Body of pancreas (tissue), 4 donors: Measurements from ENCODE around the gene BBOX1. TPM values are rescaled to one million over a fixed set of nuclear protein-coding genes. Genes with fewer than 3 reads are reported as not detected.

Source experiments
- ATAC-seq: fragments of 150-250 bp; one replicate; pipeline ENCODE4 v1.9.1; 2016
- DNase-seq, 4 donors: peaks; one replicate each; pipeline ENCODE4 v3.0.0-alpha.2; 2019
- H3K27ac ChIP-seq, 4 donors: fragments of 200-600 bp; sonication (generic); 1 replicate in 3 of 4; 2 replicates in 1 of 4; pipeline versions ENCODE4 v1.5.1 to v1.6.1; 2016 to 2019; ENCODE audit warnings: mild to moderate bottlenecking in 1 of 4, mixed read lengths in 1 of 4, moderate library complexity in 1 of 4
- H3K27me3 ChIP-seq, 2 donors: fragments of 200-600 bp; sonication (generic); one replicate each; pipeline ENCODE4 v1.6.0; 2016; ENCODE audit warnings: mild to moderate bottlenecking in 1 of 2
- H3K36me3 ChIP-seq, 2 donors: fragments of 200-600 bp; sonication (generic); replicated peaks in 1 of 2; 2 replicates each; pipeline ENCODE4 v1.5.1; 2016; ENCODE audit warnings: low read depth in 2 of 2; ENCODE audit not compliant: insufficient read depth in 1 of 2
- H3K4me1 ChIP-seq: fragments of 200-600 bp; sonication (generic); one replicate; pipeline ENCODE4 v1.6.0; 2016
- H3K4me3 ChIP-seq, 2 donors: fragments of 200-600 bp; sonication (generic); 1 replicate in 1 of 2; 2 replicates in 1 of 2; pipeline ENCODE4 v1.5.1; 2016 to 2019
- H3K9me3 ChIP-seq, 3 donors: fragments of 200-600 bp; sonication (generic); 1 replicate in 2 of 3; 2 replicates in 1 of 3; pipeline ENCODE4 v1.5.1; 2016
- POLR2A ChIP-seq, 3 donors: fragments of 450-650 bp; IDR thresholded peaks; one replicate each; pipeline ENCODE4 v1.6.1; 2016; ENCODE audit warnings: antibody characterized with exemption in 3 of 3, mild to moderate bottlenecking in 2 of 3
- WGBS, 2 donors: methylation state at CpG; one replicate each; pipeline ENCODE4 v1.1.5; 2017; 5-methylcytosine and 5-hydroxymethylcytosine counted together
- intact Hi-C: fragments of 100-400 bp; cut with DNase I; formaldehyde crosslinking; loops from one replicate; pipeline ENCODE4 v1.15.1; 2023
- total RNA-seq, 2 donors: library from RNA; depleted of rRNA; stranded (reverse); fragments of >200 nt; gene quantifications; one replicate each; pipeline ENCODE4 v1.1.0, GENCODE V29; 2016
- TF ChIP-seq, protein P1 (sequence below), 7 experiments: fragments of 450-650 bp in 4 of 7; fragments of 200-600 bp in 3 of 7; sonication (generic) in 3 of 7; IDR thresholded peaks; one replicate each; pipeline ENCODE4 v1.5.1; 2016 to 2019; ENCODE audit warnings: antibody characterized with exemption in 7 of 7

BBOX1 gene
- total RNA-seq, 2 donors from 2014 or later: not detected

- H3K9me3 ChIP-seq: no peaks in the 10 kb centered on the region
- intact Hi-C loops: no loop called here
- TF ChIP-seq, protein P1, sequence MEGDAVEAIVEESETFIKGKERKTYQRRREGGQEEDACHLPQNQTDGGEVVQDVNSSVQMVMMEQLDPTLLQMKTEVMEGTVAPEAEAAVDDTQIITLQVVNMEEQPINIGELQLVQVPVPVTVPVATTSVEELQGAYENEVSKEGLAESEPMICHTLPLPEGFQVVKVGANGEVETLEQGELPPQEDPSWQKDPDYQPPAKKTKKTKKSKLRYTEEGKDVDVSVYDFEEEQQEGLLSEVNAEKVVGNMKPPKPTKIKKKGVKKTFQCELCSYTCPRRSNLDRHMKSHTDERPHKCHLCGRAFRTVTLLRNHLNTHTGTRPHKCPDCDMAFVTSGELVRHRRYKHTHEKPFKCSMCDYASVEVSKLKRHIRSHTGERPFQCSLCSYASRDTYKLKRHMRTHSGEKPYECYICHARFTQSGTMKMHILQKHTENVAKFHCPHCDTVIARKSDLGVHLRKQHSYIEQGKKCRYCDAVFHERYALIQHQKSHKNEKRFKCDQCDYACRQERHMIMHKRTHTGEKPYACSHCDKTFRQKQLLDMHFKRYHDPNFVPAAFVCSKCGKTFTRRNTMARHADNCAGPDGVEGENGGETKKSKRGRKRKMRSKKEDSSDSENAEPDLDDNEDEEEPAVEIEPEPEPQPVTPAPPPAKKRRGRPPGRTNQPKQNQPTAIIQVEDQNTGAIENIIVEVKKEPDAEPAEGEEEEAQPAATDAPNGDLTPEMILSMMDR (IDR thresholded peaks at IDR 0.05): no peak
- peaks cover 5% of the 10 kb centered on the region for H3K4me1 ChIP-seq
- DNase-seq (no peak), ATAC-seq (no peak)
- H3K36me3 ChIP-seq: no peaks in the 10 kb centered on the region
- H3K27ac ChIP-seq: no peak overlapping the region
- 44 to 48% methylated on average over 4 of the region's 4 CpGs for WGBS, 2 donors
- no peak overlapping the region for H3K4me3 ChIP-seq
- no peaks in the 10 kb centered on the region for H3K27me3 ChIP-seq
These were observed 26.7 kb upstream of the BBOX1 start for GRCh38 chr11:27013781-27014361.

- no peaks in the 10 kb centered on the region for H3K36me3 ChIP-seq
- H3K4me3 ChIP-seq: no peak overlapping the region
- H3K4me1 ChIP-seq: no peaks in the 10 kb centered on the region
- no peak for TF ChIP-seq POLR2A (IDR thresholded peaks at IDR 0.05)
- TF ChIP-seq, protein P1 (IDR thresholded peaks at IDR 0.05): no peak
- DNase-seq (no peak), ATAC-seq (no peak)
- no peaks in the 10 kb centered on the region for H3K27me3 ChIP-seq
- H3K27ac ChIP-seq: no peak overlapping the region
- no peaks in the 10 kb centered on the region for H3K9me3 ChIP-seq
- intact Hi-C loops: no loop called here
These were observed 21.6 kb upstream of the BBOX1 start for GRCh38 chr11:27018902-27019529.

DNA sequence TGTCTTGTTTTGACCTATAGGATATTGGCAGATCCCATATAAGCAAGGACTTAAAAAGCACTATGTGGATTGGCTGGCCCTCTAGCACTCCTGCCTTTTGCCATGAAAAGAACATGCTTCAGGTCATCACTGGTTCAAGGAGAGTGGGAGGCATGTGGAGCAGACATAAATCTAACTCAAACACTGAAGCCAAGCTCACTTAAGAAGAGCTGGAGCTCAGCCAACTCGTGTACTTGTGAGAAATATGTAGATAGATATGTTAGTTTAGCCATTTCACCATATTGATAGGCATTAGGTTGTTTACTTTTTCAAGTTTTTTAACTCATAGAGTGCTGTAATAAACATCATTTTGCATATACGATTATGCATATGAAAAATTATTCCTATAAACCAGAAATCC lies 19.9 kb upstream of the BBOX1 start:
- ATAC-seq (no peak), DNase-seq (no peak)
- Histone ChIP-seq H3K4me1 (no peaks in the 10 kb centered on the region), H3K9me3 (no peaks in the 10 kb centered on the region), H3K4me3 (no peak overlapping the region), H3K27me3 (no peaks in the 10 kb centered on the region), H3K27ac (no peak overlapping the region), H3K36me3 (no peaks in the 10 kb centered on the region)
- 36 to 38% methylated on average over 2 of the region's 2 CpGs for WGBS, 2 donors
- intact Hi-C loops: no loop called here
- TF ChIP-seq, protein P1 (IDR thresholded peaks at IDR 0.05): no peak
- no peak for TF ChIP-seq POLR2A (IDR thresholded peaks at IDR 0.05)

DNA sequence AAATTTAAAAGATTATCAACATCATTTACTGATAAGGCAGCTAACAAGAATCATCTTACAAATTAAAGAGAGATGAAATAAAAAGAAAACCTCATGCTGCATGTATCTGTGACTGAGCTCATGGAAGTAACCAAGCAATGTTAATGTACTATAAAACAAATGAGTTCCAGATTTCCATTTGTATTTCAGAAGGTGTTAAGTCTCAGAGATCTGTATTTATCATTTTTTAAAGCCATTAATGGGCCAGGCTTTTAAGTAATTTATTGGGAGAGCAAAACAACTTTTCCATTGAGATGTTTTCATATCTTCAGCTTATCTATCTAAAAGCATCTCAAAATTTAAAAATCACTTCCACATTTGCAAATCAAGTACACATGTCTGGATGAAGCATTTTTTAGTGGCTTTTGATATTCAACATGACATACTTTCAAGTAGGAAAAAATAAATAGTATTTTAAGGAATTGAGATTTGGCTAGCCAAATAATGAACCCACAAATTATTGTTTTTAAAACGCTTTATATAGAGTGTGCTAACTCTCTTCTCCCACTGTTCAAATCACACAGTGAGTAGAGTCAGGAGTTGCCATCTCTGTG lies 17.9 kb upstream of the BBOX1 start:
- no peaks in the 10 kb centered on the region for H3K9me3 ChIP-seq
- no peak overlapping the region for H3K27ac ChIP-seq
- 50 to 56% methylated on average over 1 of the region's 1 CpG for WGBS, 2 donors
- H3K4me1 ChIP-seq: no peaks in the 10 kb centered on the region
- no peaks in the 10 kb centered on the region for H3K27me3 ChIP-seq
- TF ChIP-seq, protein P1 (IDR thresholded peaks at IDR 0.05): no peak
- TF ChIP-seq POLR2A (IDR thresholded peaks at IDR 0.05): no peak
- intact Hi-C loops: no loop called here
- no peak for DNase-seq
- no peak overlapping the region for H3K4me3 ChIP-seq
- H3K36me3 ChIP-seq: no peaks in the 10 kb centered on the region
- no peak for ATAC-seq

DNA sequence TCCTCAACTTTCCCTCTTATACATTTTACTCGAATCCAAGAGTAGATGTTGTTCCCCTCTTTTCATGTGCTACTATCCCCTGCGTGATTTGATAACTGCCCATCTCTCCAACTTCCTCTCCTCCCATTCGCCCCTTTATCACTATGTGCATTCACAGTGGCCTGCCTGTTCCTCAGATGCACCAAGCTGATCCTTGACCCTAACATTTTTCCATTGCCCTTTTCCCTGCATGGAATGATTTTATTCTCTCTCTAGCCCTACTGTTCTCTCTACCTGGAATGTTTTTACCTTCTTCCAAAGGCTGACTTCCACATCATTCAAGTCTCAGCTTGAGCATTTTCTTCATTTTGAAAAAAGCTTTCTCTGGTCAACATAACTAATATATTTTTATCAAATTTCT lies 15.8 kb upstream of the BBOX1 start:
- no peak for ATAC-seq
- Histone ChIP-seq H3K4me1 (no peaks in the 10 kb centered on the region), H3K4me3 (no peak overlapping the region), H3K27ac (peak overlapping the region in 1 of 4 donors; percentile 10), H3K9me3 (no peaks in the 10 kb centered on the region), H3K27me3 (no peaks in the 10 kb centered on the region), H3K36me3 (no peaks in the 10 kb centered on the region)
- no peak for DNase-seq
- TF ChIP-seq, protein P1 (IDR thresholded peaks at IDR 0.05): no peak
- TF ChIP-seq POLR2A (IDR thresholded peaks at IDR 0.05): no peak
- 53 to 66% methylated on average over 3 of the region's 3 CpGs for WGBS, 2 donors
- intact Hi-C loops: no loop called here
